Activated CD4-positive, alpha-beta T cell treated with anti-CD3 and anti-CD28 coated beads, Interleukin-2, Interleukin-4, amounts not matched to agents 100 ng/mL and 50 ng/mL, durations not matched to agents 16 hours and 8 hours (primary cell): ENCODE measurements around the gene SPTBN4.
"Not testable (repeated sequence)": the region's sequence is repeated elsewhere in the genome, so short reads cannot be mapped to it uniquely, and the experiment has no call there.

Source experiments
- DNase-seq: peaks from one replicate; pipeline ENCODE4 v3.0.0-alpha.2; 2020; ENCODE audit warnings: low spot score

Gene SPTBN4

GRCh38 chr19:40441719-40442253 lies 25.0 kb upstream of the SPTBN4 start:
- DNase-seq, result no peak

DNA sequence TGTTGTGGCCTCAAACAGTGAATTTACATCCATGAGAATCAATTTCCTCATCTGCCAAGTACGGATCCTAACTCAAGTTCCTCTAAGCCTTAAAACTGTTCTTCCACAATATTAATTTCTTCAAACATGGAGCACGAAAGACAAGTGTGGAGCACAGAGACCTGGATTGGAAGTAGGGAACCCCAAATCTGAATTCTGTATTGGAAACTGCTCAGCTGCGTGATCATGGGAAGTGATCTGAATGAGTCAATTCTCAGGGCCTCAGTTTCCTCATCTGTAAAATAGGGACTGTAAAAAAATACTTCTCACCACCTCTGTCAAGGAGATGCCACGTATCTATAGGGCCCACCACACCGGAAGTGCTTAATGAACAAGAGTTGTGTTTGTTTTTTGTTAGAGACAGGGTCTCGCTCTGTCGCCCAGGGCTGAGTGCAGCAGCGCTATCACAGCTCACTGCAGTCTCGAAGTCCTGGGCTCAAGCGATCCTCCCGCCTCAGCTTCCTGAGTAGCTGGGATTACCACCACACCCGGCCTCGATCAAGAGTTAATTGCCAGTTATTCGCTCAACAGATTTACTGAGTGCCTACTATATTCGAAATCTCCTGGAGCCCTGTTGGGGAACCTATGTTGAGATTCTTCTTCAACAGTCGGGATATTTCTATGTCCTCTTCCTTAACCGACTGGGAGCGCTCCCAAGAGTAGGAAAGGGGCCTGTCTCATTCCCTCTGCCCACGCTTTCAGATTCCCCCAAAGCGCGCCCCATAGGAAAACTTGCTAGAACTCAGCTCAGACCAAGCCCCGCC lies 24.3 kb upstream of the SPTBN4 start:
- DNase-seq, result no peak

DNA sequence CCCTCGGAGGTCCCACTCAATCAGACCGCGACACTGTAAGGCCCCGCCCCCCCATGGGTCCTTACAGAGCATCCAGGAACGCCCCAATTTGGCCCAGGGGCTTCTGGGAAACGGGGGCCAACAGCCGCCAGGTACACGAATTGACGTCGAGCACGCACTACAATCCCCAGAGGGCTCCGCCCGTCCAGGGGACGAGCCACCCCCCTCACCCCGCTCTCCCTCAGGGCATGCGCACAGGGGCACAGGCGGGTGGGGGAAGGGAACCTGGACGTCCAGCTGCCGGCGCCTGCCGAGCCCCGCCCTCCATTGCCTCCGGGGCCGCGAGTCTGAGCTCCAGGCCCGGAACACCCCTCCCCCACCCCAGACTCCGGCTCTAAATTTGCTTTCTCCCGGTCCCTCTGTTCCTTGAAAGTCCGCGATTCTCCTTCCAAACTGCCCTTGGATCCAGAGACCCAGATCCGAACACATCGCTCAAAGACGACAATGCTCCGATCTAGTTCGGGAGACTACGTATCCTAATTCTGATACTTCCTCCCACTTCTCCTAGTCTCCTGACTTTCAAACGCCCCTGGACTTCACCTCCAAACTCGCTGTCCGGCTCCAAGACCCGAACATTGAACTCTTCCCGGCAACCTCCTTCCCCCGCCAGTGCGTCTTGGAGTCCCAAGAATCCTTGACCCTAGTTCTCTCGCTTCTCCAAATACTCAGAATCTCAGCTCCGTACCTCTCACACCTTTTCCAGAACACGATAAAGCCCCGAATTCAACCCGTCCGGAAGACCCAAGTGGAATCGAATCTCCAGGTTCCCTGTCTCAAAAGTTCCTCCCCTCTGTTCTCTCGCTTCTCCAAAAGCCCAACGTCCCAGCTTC lies 23.4 kb upstream of the SPTBN4 start:
- DNase-seq, result peak; percentile 100

GRCh38 chr19:40444000-40444824 lies 22.6 kb upstream of the SPTBN4 start, which contains the start of gene SERTAD3:
TSS of gene SERTAD3 (minus strand) at chr19:40444335. CDS start at chr19:40442080, 2,255 bp downstream.
- DNase-seq, result peak; percentile 96

GRCh38 chr19:40444825-40445312 lies 21.9 kb upstream of the SPTBN4 start:
- DNase-seq, result no peak

DNA sequence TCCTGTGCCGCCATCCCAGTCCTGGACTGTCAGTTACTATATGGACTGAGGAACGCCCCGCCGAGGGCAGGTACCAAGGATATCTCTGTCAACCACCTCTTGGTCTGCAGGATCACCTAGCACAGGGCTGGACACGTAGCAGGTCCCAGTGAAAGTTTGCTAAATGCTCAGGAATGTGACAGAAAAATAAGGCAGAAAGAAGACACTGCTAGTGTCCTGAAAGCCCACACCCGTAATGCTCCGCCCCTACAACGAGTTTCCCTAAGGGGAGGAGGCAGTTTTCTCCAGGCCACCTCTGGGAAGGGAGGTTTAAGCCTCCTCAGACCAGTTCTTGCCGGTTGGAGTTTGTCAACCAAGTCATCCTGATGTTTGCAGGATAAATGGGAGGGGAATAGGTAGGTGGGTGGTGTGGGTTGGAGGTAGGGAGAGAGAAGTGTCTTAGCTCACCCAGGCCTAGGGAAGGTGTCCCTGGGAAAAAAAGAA lies 21.0 kb upstream of the SPTBN4 start:
- DNase-seq, result no peak

- DNase-seq, result no peak
Measured at GRCh38 chr19:40446263-40446784, 20.5 kb upstream of the SPTBN4 start.

GRCh38 chr19:40449506-40449905 lies 17.3 kb upstream of the SPTBN4 start:
- no peak for DNase-seq

DNA sequence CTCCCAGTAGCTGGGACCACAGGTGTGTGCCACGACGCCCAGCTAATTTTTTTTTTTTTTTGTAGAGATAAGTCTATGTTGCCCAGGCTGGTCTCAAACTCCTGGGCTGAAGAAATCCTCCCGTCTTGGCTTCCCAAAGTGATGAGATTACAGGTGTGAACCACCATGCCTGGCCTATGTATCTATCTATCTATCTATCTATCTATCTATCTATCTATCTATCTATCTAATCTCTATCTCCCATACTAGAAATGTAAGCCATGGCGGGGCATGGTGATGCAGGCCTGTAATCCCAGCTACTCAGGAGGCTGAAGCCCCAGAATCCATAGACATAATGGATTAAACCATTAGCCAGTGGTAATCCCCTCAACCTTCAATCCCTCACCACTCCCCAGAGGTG lies 16.1 kb upstream of the SPTBN4 start:
- DNase-seq, result no peak

DNA sequence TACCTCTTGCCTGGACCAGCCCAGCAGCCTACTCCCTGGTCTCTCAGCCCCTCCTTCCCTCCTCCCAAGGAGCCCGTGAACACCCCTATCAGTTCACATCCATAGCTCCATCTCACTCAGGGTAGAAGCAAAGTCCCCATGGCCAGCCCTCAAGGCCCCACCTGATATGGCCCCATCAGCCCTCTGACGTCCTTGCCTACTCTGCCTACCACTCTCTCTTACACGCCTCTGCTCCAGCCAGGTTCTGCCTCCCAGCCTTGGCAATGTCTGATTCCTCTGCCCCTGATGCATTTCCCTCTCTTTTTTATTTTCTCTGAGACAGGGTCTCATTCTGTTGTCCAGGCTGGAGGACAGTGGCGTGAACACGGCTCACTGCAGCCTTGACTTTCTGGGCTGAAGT lies 14.8 kb upstream of the SPTBN4 start:
- no peak for DNase-seq

GRCh38 chr19:40453151-40453735 lies 13.6 kb upstream of the SPTBN4 start:
- no peak for DNase-seq

- not testable (repeated sequence) for DNase-seq
Measured at GRCh38 chr19:40453943-40454342, 12.9 kb upstream of the SPTBN4 start.

DNA sequence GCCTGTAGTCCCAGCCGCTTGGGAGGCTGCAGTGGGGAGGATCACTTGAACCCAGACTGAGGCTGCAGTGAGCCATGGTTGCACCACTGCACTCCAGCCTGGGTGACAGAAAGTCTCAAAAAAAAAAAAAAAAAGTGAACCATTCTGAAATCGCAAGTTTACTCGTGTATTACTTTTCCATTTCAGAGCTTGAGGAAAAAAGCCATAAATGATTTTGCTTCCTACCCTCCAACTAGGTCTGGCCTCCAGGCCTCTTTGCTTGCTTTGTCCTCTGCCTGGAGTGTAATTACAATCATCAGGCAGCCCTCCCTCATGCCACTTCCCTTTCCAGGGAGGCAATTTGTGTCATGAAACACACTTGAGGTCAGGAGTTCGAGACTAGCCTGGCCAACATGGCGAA lies 9.8 kb upstream of the SPTBN4 start:
- no peak for DNase-seq

DNA sequence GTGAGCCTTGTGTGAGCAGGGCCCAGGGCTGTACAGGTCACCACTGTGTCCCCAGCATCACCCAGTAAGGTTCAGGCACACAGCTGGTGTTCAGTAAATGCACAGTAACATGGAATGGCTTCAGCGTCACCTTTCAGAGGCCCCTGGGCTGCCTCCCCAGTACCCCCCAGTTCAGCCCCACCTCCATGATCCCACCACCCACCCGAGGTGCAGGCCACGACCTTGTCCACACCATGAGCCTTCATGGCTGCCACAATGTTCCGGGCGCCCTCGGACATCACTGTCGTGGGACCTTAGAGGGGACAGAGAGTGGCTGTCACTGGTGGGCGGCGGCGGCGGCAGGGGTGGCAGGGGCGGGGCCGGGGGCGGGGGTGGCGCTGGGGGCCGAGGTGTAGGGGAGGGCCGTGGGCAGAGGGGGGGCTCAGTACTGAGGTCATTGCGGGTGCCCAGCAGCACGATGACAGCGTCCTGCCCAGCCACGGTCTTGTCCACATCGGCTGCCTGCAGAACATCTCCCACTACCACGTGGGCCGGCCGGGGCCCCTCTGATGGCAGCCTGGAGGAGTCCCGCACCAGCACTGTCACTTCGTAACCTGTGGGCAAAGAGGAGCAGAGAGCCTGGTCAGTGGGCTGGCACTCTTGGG lies 8.7 kb upstream of the SPTBN4 start:
- no peak for DNase-seq

- no peak for DNase-seq
Measured at GRCh38 chr19:40458597-40458974, 8.2 kb upstream of the SPTBN4 start.

- no peak for DNase-seq
Measured at GRCh38 chr19:40460185-40460584, 6.6 kb upstream of the SPTBN4 start.

- DNase-seq, result no peak
Measured at GRCh38 chr19:40461669-40462221, 5.1 kb upstream of the SPTBN4 start.

GRCh38 chr19:40463587-40464037 lies 3.2 kb upstream of the SPTBN4 start:
- DNase-seq, result not testable (repeated sequence)

DNA sequence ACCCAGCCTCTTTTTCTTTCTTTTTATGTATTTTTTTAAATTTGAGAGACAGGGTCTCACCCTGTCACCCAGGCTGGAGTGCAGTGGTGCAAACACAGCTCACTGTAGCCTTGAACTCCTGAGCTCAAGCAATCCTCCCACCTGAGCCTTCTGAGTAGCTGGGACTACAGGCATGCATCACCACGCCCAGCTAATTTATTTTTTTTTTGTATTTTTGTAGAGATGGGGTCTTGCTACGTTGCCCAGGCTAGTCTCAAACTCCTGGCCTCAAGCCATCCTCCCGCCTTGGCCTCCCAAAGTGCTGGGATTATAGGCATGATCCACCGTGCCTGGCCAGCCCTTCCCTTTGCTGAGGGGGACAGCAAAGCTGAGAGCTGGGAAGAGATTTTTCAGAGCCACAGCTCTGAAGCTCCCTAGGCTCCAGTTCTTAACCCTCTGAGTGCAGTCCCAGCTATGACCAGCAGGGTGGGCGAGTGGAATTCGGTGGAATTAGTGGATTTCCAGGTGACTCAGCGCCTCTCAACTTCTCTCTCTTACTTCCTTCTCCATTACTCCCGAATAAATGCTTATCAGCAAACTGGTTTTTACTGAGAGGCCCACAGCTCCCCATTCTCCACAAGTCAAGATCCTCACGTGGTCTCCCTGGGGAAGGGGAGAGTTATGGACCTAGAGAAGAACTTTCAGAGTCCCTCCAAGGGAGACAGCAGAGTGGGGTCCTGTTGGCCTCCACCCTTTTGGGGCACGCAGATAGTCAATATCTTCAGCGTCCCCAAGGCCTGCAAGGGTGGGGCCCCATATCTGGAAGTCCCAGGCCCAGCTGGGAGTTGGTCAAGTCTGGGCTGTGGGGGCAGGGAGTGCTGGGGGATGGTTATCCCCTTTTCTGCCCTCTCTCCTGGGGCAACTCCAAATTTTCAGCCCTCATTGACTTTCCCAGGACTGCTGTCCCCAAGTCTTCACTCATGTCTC lies 2.5 kb upstream of the SPTBN4 start:
- DNase-seq, result peak; percentile 68
